HFF-Myc (cell line): Measurements from ENCODE around the gene JARID2.

Source experiments
- DNase-seq: peaks from one replicate; pipeline ENCODE4 v3.0.0-alpha.2; 2011; ENCODE audit warnings: low read depth; ENCODE audit errors: extremely low read depth
- H3K4me3 ChIP-seq: replicated peaks from 2 replicates; pipeline ENCODE4 v1.5.1; 2011; ENCODE audit warnings: low read depth, mild to moderate bottlenecking, control low read depth, low read length
- TF ChIP-seq, protein P1 (sequence below): IDR thresholded peaks from 2 replicates; pipeline ENCODE4 v1.5.1; 2012; ENCODE audit warnings: mild to moderate bottlenecking, low read depth, low read length, control low read depth; ENCODE audit errors: missing control alignments

JARID2 gene

GRCh38 chr6:15392182-15392581 is 146.3 kb downstream of the JARID2 start:
- no peak for DNase-seq

GRCh38 chr6:15393605-15394004 is 147.7 kb downstream of the JARID2 start:
- H3K4me3 ChIP-seq = no peak overlapping the region
- no peak for DNase-seq
- TF ChIP-seq, protein P1, sequence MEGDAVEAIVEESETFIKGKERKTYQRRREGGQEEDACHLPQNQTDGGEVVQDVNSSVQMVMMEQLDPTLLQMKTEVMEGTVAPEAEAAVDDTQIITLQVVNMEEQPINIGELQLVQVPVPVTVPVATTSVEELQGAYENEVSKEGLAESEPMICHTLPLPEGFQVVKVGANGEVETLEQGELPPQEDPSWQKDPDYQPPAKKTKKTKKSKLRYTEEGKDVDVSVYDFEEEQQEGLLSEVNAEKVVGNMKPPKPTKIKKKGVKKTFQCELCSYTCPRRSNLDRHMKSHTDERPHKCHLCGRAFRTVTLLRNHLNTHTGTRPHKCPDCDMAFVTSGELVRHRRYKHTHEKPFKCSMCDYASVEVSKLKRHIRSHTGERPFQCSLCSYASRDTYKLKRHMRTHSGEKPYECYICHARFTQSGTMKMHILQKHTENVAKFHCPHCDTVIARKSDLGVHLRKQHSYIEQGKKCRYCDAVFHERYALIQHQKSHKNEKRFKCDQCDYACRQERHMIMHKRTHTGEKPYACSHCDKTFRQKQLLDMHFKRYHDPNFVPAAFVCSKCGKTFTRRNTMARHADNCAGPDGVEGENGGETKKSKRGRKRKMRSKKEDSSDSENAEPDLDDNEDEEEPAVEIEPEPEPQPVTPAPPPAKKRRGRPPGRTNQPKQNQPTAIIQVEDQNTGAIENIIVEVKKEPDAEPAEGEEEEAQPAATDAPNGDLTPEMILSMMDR = no peak

More at GRCh38 chr6:15392182-15392581, 146.3 kb downstream of the JARID2 start:
- H3K4me3 ChIP-seq = no peak overlapping the region
- TF ChIP-seq, protein P1 = no peak

DNA sequence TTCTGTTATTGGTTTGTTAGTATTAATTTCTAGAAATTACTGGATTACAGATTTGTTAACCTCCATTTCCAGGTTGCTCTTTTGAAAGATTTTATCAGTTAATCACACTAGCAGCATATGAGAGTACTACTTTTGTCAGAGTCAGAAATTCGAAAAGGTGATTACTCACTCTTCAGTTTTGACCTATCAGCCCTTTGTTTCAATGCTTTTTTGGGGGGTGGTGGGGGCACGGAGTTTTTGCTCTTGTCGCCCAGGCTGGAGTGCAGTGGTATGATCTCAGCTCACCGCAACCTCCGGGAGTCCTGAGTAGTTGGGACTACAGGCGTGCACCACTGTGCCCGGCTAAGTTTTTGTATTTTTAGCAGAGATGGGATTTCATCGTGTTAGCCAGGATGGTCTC is 149.2 kb downstream of the JARID2 start:
- DNase-seq = no peak
- TF ChIP-seq, protein P1 = no peak

DNA sequence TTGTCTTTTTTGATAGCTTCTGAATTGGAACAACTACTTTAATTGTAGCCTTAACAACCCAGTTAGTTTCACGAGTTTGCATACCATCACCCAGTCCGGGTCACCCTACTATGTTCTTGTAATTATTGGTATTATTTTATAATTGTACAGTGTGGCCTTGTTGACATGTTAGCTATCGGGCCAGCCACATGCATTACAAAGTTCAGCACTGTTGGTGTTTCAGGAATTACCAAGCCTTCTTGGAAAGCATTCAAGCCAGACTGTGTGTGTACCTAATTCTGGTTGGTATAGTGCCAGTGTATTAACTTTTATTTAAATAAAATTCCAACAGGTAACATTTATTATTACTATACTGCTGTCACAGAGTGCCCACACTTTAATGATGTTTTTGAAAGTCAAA is 150.9 kb downstream of the JARID2 start:
- no peak for DNase-seq
- TF ChIP-seq, protein P1 = no peak
- H3K4me3 ChIP-seq = no peak overlapping the region

More for the DNA sequence above, 149.2 kb downstream of the JARID2 start:
- no peak overlapping the region for H3K4me3 ChIP-seq

DNA sequence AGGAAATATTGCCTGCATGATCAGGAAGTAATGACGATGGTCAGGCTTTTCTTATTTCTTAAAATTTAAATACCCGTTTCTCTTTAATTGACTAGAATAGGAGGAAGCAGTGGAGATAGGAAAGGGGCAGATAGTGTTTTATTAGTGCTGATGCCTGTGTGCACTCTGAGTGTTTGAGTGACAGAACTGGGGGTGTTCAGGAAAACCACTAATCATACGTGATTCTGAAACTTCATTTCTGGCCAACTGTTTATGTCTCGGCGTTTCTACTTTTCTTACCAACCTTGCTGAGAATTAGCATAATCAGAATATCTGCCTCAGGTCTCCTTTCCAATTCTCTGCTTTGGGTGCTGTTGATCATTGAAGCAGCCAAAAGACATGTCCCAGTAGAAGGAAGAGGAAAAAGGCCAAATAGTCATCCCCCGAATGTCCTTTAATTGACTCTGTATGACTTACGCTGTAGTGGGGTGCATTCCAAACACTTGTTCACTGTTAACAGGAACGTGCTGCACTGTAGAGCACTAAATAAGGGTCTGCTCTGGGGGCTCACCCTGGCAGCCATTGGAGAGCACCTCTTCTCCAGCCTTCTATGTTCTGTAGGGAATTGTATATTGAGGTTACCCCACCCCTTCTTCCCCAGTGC is 152.9 kb downstream of the JARID2 start:
- no peak overlapping the region for H3K4me3 ChIP-seq
- no peak for DNase-seq
- TF ChIP-seq, protein P1 = no peak

DNA sequence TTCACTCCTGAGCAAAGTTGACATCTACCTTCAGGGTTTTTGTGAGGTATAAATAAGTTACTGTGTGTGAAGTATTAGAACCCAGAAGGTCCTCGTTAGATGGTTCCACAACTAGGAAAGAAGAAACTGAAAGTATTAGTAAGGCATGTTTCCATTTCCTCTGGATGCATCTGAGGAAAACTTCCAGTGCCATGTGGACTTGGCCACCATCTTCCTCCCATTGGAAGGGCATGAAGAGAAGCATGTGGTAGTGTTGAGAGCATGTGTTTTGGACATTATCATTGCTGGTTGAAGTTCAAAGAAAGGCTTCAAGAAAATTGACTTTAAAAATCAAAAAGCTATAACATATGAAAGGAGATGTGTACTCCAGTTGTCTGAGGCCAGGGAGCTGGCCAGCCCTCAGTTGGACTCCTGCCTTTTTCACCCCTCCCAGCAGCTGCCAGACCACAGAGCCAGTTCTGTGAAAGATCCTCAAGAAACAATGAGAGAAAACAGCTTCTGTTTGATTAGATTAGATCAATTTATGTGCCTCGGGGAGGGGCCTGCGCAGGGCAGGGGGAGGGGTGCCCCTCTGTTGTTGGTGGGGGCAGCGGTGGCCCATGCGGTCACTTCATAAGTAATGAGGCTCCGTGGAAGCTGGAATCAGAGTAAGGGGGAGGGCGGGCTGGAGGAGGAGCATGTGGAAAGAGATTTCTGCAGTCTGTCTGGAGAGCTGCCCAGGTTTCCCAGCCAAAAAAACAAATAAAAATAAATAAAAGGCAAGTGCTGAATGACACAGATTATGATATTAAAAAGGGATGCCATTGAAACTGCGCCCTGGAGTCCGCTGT is 154.0 kb downstream of the JARID2 start:
- peak overlapping the region; percentile 22 for H3K4me3 ChIP-seq
- DNase-seq = peak; percentile 69
- TF ChIP-seq, protein P1 = no peak
